HG03064 (cell line): ENCODE data around the gene CAV1.
A peak's percentile ranks its signal among the peaks of the same experiment; 100 is the strongest.

Experiments
- ATAC-seq: cut with Tn5 transposase; IDR thresholded peaks from one replicate; pipeline ENCODE4 v1.9.1; 2021; ENCODE audit warnings: low read depth; ENCODE audit not compliant: unreplicated experiment

CAV1 gene

DNA sequence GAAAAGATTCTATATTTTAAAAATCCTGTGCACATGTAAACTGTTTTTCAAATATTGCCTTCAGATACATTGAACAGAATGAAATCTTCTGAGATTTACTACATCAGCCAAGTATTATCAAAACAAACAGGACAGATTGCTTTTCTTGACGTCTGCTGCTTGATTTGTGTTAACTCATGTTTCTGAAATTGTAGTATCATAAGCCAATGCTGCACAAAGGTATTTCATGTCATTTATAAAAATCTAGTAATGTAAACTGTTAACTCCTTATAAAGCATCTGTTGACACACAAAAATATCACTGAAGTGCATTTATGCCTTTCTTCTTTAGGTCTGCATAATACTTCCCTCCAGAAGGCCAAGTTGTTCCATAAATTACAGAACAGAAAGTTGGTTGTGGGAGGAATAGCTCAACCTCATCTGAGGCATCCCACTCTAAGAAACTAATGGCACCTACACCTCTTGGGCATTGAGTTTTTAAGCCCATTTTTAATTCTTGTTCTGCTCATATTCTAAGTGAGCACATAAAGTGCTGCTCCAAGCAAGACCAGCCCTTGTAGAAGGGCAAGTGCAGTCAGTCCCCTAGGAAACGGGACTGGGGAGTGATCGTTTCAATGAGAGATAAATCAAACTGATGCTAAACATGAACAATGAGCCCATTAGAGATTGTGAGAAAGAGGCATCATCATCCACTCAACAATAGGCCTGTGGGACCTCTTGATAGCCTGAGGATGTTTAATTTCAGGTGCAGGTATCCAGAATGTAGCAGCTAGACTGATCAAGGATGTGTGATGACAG is 28.5 kb downstream of the CAV1 start:
- no peak for ATAC-seq

DNA sequence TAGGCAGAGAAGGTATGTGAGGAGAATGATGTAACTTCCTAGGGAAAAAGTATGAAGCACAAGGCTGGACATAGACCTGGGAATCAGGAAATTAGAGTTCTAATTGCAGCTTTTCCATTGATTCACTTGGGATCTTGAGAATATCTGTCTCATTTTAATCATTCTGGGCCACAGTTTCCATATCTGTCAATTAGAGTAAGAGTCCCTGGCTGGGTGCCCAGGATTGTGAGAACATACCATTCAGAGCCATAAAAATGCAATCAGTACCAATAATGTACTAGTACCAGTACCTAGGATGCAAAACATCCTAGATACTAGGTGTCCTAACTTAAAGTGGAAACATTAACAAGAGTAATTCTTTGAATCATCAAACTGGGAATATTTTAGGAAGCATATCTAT is 29.6 kb downstream of the CAV1 start:
- ATAC-seq, result no peak

DNA sequence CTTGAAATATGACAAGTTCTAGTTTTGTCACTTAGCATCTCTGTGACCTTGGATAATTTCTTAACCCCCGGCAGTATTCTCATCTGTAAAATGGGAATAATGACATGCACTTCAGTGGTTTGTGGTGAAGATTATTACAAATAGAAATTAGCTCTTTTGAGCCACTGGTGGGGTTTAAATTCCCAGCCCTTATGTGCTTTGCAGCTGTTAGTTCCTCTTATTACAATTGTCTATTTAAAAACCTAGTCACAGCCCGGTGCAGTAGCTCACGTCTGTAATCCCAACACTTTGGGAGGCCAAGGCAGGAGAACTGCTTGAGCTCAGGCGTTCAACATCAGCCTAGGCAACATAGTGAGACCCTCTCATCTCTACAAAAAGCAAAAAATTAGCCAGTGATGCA is 30.1 kb downstream of the CAV1 start:
- ATAC-seq, result no peak

DNA sequence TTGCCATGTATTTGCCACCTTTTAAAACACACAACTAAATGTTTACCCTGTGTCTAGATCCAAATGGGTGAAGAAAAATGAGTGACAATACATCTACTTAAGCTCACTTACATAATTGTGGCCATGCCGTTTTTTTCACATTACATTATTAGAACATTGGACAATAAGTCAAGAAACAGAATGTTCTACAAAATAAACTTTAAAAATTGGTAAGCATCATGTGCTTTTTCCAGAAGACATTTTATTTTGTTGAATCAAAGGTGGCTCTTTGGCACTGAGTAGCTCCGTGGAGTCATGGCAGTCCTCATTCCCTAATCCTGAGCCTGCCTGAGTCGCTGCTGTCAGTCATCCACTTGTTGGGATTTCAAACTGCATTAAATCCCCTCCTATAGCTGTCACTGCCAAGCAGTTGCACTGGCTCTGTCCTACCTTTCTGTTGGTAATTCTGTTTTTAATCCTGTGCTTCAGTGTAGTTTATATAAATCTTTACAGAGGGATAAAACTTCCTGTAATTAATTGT is 32.3 kb downstream of the CAV1 start:
- ATAC-seq, result no peak

DNA sequence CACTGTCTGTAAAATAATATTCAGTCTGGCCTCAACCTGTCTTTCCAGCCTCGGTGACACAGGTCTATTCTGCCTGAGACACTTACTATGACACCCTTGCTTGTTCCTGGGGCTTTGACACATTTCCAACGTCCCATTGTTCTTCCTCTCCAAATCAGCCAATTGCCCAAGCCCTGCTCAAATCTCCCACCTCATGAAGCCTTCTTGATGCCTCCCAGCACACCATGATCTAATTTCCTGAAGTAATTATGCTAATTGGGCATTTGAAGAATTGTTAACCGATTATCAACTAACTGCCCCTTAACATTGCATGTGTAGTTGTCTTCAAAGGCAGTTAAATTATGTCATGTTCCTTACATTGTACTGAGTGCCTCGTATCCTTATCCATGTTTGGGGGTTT is 33.1 kb downstream of the CAV1 start:
- no peak for ATAC-seq

DNA sequence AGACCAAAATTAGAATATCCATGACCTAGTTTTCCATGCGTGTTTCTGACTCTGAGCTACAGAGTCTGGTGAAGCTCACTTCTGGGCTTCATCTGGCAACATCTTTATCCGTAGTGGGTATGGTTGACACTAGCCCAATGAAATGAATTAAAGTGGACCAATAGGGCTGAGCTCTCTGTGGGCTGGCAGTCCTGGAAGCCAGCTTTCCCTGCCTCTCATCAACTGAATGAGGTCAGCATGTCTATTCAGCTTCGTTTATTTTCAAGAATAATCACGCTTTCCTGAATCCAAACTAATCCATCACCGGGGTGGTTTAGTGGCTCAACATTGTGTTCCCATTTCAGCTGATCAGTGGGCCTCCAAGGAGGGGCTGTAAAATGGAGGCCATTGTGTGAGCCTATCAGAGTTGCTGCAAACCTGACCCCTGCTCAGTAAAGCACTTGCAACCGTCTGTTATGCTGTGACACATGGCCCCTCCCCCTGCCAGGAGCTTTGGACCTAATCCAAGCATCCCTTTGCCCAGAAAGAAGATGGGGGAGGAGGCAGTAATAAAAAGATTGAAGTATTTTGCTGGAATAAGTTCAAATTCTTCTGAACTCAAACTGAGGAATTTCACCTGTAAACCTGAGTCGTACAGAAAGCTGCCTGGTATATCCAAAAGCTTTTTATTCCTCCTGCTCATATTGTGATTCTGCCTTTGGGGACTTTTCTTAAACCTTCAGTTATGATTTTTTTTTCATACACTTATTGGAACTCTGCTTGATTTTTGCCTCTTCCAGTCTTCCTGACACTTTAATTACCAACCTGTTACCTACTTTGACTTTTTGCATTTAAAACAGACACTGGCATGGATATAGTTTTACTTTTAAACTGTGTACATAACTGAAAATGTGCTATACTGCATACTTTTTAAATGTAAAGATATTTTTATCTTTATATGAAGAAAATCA is 35.5 kb downstream of the CAV1 start:
- ATAC-seq, result no peak

DNA sequence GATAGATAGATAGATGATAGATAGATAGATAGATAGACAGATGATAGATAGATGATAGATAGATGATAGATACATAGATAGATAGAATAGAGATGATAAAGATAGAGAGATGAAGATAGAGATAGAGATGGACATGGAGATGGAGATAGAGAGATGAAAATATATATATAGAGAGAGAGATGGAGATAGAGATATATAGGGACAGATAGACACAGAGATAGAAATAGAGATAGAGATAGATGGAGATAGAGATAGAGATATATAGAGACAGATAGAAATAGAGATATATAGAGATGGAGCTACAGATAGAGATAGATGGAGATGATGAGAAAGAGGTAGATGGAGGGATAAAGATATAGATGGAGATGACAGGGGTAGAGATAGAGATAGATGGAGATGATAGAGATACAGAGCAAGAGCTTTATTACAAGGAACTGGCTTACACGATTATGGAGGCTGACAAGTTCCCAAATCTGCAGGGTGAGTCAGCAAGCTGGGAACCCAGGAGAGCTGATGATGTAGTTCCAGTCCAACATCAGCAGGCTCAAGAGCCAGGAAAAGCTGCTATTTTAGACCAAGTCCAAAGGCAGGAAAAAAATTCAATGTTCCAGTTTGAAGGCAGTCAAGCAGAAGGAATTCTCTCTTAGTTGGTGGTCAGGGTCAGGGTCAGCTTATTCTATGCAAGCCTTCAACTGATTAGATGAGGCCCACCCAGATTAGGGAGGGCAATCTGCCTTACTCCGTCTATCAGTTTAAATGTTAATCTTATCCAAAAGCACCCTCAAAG is 37.1 kb downstream of the CAV1 start:
- ATAC-seq, result no peak

DNA sequence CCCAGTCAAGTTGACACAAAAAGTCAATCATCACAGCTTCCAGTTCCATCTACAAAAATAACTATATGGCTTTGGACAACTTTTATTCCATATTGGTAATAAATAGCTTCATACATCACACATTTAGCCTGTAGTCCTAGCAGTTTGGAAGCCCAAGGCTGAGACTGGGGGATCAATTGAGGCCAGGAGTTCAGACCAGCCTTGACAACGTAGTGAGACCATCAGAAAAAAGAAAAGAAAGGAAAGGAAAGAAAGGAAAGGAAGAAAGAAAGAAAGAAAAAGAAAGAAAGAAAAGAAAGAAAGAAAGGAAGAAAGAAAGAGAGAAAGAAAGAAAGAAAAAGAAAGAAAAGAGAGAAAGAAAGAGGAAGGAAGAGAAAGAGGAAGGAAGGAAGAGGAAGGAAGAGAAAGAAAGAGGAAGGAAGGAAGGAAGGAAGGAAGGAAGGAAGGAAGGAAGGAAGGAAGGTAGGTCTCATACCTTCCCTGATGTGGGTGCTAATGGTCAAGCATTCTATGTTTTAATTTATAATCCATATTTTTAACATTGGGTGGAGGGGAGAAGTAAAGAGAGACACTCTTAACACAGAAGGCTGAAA is 37.8 kb downstream of the CAV1 start:
- no peak for ATAC-seq

DNA sequence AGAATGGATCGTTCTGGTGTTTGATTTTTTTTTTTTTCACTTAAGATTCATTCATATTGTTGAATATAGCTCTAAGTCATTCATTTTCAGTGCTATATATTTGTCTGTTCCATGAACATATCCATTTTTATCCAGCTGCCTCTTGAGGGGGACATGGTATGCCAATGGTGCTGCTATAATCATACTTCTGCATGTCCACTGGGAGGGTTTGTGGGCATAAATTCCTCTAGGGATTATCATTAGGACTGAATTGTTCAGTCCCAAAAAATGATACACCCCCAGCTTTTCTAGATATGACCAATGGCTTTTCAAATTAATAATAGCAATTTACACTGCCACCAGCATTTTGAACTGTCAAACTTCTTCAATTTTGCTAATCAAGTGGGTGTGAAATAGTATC is 41.1 kb downstream of the CAV1 start:
- ATAC-seq, result no peak

DNA sequence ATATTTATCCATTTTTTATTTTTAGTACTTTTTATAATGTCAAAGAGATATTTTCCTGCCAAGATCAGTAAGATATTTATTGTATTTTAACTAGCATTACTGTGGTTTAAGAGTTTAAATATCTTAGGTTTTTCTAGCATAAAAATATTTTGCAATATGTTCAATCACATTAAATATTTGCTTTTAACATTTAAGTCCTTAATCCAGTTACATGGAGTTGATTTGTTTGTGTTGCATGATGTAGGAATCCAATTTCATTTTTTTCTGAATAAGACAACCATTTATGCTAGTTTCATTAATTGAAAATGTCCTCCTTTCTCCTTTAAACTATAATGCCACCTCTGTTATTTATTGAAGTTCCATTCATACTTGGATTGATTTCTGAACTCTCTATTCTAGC is 41.8 kb downstream of the CAV1 start:
- no peak for ATAC-seq

DNA sequence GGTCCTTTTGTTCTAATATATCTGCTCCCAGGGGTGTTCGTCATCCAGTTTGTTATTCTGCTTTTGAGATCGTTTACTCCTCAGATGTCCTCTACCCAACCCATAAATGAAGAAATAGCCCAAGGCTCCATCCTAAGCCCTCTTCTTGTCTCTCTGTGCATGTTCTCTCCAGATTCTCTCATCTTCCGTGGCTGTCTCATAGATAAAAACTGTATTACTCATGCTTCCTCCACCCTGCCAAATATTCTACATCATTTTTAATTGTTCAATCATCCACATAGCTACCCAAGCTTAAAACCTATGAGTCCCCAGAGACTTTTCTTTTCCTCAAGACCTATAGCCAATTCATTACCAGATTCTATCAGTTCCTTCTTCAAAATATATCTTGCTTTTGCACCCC is 44.9 kb downstream of the CAV1 start:
- no peak for ATAC-seq

DNA sequence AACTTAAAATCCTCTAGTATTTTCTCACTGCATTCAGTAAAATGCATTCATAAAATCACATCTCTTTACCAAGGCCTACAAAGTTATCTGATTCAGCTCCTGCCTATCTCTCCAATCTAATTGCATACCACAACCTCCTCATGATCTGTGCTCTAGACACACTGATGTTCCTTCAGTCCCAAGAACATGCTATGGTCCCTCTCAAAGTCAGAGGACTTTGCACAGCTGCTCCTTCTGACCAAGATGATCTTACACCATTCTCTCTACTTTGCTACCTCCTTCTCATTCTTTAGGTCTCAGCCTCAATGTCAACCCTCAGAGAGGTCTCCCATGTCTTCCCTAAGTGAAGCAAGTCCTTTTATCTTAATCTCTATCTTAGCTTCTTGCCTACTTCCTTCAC is 45.5 kb downstream of the CAV1 start:
- ATAC-seq, result no peak

DNA sequence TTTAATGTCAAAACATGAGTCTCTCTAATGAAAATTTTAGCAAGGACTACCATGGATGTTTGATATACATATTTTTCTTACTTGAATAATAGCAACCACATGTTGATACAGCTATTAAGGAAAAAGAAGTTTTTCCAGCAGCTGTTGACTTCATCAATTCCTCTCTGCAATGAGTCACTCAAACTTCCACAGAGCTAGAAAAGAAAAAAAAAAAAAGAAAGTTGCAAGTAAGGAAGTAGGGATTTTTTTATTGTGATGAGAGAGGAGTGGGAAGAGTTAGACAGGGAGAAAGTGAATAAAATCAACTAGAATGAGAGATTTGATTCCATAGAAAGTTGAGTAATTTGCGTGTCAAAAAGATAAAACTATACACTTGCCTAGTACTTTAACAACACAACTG is 46.2 kb downstream of the CAV1 start:
- ATAC-seq, result no peak

DNA sequence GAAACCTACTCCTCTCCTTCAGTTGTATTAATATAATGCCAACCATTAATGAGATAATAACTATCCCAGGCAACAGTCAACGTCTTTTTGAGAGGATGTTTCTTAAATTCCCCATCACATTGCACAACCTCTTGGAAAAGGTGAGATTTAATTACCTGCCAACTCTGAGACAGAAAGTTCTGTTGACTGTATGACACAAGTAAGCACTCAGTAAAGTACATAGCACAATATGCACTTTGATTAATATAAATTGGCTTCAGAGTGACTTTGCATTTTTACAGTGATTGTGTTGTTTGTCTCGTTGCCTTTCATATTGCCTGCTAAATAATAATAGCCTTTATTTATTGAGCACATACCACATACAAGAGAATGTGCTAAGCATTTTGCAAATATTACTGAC is 46.7 kb downstream of the CAV1 start:
- no peak for ATAC-seq

DNA sequence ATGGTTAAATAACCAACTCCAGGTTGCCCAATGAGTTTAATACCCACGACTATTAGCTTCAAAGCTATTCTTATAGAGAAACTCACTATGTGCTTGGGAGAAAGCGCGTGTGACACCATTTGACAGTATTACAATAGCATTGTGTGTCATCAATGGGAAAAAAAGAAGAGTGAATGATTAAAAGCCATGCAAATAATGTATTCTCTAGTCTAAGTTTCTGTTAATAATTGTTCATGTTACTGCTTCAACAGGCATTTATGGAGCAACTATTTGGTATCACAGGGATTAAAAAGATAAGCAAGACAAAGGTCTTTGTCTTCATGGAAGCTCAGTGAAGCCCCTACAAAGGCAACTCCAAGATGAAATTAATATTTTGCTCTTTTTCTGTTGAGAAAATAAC is 47.2 kb downstream of the CAV1 start:
- ATAC-seq, result no peak

DNA sequence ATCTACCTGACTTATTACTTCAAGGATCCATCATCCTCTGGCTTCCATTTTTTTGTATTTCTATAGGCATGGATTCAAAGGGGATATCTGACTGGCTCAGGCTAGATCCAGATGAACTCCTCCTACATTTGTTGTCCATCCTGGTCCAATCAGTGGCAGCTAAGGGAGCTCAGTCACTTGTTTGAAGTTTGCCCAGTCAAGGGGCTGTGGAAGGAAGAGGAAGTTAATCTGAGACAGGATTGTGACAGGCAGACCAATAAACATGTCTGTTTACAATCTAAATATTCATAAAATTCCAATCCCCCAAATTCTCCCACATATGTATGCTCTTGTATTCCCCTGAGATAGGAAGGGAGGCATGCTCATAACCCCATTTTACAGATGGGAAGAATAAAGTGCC is 48.7 kb downstream of the CAV1 start:
- ATAC-seq, result no peak

DNA sequence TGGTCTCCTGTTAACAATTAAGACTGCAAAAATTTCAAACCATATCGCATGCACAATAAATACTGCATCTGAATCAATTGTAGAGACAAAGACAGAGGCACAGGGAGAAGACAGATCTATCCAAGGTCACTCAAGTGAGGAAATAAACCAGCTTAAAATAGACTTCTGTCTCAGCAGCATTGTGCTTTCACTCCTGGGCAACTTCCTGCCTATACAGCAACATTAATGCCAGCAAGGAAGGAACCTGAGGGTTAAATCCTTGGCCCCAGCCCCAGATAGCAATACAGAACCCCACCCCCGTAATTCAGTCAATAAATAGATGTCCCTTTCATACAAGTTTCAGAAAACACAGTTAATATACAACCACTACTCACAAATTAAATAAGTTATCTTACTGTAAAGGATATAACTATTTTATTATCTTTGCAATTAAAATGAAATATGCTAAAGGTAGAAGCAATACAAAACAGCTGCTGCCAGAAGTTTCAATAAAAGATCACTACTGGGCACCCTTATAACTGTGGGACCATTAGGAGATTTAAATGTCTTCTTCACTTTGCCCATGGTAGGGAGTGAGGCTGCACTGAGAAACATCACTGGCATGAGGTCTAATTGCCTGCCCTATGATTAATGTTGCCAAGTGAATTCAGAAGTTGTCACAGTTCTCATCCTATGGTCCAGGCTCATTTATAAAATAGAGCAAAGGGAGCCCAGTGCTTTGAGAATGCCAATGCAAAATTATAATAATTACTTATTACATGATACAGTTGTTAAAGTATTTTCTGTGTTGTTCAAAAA is 49.4 kb downstream of the CAV1 start:
- peak; percentile 34 for ATAC-seq

DNA sequence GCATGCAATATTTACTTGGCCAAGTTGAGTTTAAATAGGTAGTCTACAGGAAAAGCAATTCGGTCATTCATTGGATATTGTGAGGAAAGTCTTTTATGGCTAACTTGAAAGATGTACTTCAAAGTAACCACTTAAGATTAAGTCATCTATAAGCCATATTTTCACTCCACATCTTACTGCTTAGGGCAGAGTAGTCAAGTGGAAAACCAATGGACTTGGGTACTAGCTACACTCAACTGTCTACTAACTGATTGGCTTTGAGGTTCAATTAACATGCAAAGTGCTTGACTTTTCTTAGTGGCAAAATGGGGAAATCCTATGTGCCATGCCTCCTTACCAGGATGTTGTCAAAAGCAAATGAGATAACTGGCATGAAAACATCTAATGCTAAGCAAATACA is 51.0 kb downstream of the CAV1 start:
- ATAC-seq, result no peak
